Spleen (tissue), 11 donors: ENCODE measurements around the gene VPS52. TPM values are rescaled to one million over a fixed set of nuclear protein-coding genes. Genes with fewer than 3 reads are reported as not detected.

Source experiments
- DNase-seq: peaks from one replicate; pipeline ENCODE4 v3.0.0-alpha.2; 2020
- H3K27ac ChIP-seq, 8 donors: fragments of 200-600 bp; sonication (generic) in 7 of 8; 1 replicate in 4 of 8; 2 replicates in 4 of 8; pipeline versions ENCODE4 v1.5.0 to v1.8.0; 2016 to 2021; ENCODE audit warnings: inconsistent platforms in 4 of 8, mild to moderate bottlenecking in 4 of 8, moderate library complexity in 1 of 8
- H3K27me3 ChIP-seq, 7 donors: fragments of 200-600 bp; sonication (generic) in 6 of 7; replicated peaks in 1 of 7; 1 replicate in 4 of 7; 2 replicates in 3 of 7; pipeline versions ENCODE4 v1.5.0 to v1.8.0; 2016 to 2021; ENCODE audit warnings: inconsistent platforms in 3 of 7, mild to moderate bottlenecking in 1 of 7
- H3K36me3 ChIP-seq, 6 donors: fragments of 200-600 bp; sonication (generic) in 5 of 6; 1 replicate in 4 of 6; 2 replicates in 2 of 6; pipeline versions ENCODE4 v1.5.0 to v1.8.0; 2016 to 2021; ENCODE audit warnings: inconsistent platforms in 2 of 6
- H3K4me1 ChIP-seq, 6 donors: fragments of 200-600 bp; sonication (generic) in 5 of 6; 1 replicate in 3 of 6; 2 replicates in 3 of 6; pipeline versions ENCODE4 v1.5.0 to v1.8.0; 2016 to 2021; ENCODE audit warnings: inconsistent platforms in 3 of 6
- H3K4me3 ChIP-seq, 8 donors: fragments of 200-600 bp; sonication (generic) in 7 of 8; 1 replicate in 4 of 8; 2 replicates in 4 of 8; pipeline versions ENCODE4 v1.5.0 to v1.8.0; 2016 to 2021; ENCODE audit warnings: inconsistent platforms in 4 of 8, mild to moderate bottlenecking in 4 of 8, moderate library complexity in 2 of 8
- H3K9me3 ChIP-seq, 8 donors: fragments of 200-600 bp; sonication (generic) in 7 of 8; 1 replicate in 4 of 8; 2 replicates in 4 of 8; pipeline versions ENCODE4 v1.5.0 to v1.8.0; 2016 to 2021; ENCODE audit warnings: inconsistent platforms in 4 of 8
- CTCF ChIP-seq, 11 experiments: fragments of 200-600 bp in 7 of 11; fragments of 450-650 bp in 4 of 11; sonication (generic) in 4 of 11; IDR thresholded peaks in 8 of 11; conservative IDR thresholded peaks in 3 of 11; 1 replicate in 7 of 11; 2 replicates in 4 of 11; pipeline versions ENCODE4 v1.4.0 to v1.8.0; 2016 to 2021; ENCODE audit warnings: antibody characterized with exemption in 11 of 11, inconsistent platforms in 4 of 11, mild to moderate bottlenecking in 1 of 11
- POLR2A ChIP-seq, 3 donors: fragments of 450-650 bp; IDR thresholded peaks; one replicate each; pipeline ENCODE4 v1.5.1; 2017; ENCODE audit warnings: antibody characterized with exemption in 3 of 3, mild to moderate bottlenecking in 1 of 3
- POLR2AphosphoS5 ChIP-seq, 3 donors: sonication (generic); formaldehyde crosslinking; IDR thresholded peaks; one replicate each; pipeline ENCODE4 v1.5.1; 2017; ENCODE audit warnings: antibody characterized with exemption in 3 of 3
- WGBS, 5 donors: extraction: QIAGEN DNeasy Blood & Tissue Kit in 3 of 5; methylation state at CpG; one replicate each; pipeline versions ENCODE4 v1.1.5 to v1.1.7; 2013 to 2018; 5-methylcytosine and 5-hydroxymethylcytosine counted together
- intact Hi-C: fragments of 100-400 bp; cut with DNase I; formaldehyde crosslinking; loops from one replicate; pipeline ENCODE4 v1.15.0; 2023; ENCODE audit warnings: low total_unique reads
- polyA plus RNA-seq, 3 donors: library from polyadenylated mRNA; stranded (reverse); fragments of 200-250 nt; gene quantifications; one replicate each; pipeline ENCODE4 v1.2.1, GENCODE V29; 2013
- total RNA-seq, 7 donors: library from RNA; depleted of rRNA in 3 of 7; stranded (reverse); fragments of >200 nt in 3 of 7; fragmentation: NEBNext Ultra II Directional in 4 of 7; extraction: Animal tissue kit (Norgen Biotek cat#: 25700) in 4 of 7; gene quantifications; one replicate each; pipeline versions ENCODE4 v1.1.0 to v1.2.1, GENCODE V29; 2016 to 2021
- donor health status: healthy with polysubstance abuse.
- donor health status: DM: no; HTN: no; CAD: no; lungs with moderate emphysema.
- donor health status: DM: no; HTN: no; CAD: no.
- donor health status: Bipolar disorder and iron deficiency.
- donor health status: healthy.
- donor health status: DM: no; HTN: no; CAD: no.
- donor health status: DM: yes; HTN: yes; CAD: no.

Gene VPS52
- total and polyA plus RNA-seq, 10 donors = 31.7 to 87.7 (median 54.1) TPM

- DNase-seq = peak; percentile 98
- Histone ChIP-seq H3K4me1 (peaks cover 10 to 45% (median 29%) of the 10 kb centered on the region in 6 donors), H3K27me3 (peaks cover 0 to 16% (median 0%) of the 10 kb centered on the region in 7 donors), H3K9me3 (no peaks in the 10 kb centered on the region), H3K27ac (peak overlapping the region; percentile 89 to 93 (median 91)), H3K36me3 (peaks cover 0 to 22% (median 0%) of the 10 kb centered on the region in 6 donors), H3K4me3 (peak overlapping the region; percentile 36 to 73 (median 52))
- intact Hi-C loops = loop anchor here (2.0 kb wide), 1 partner anchor 88 kb away; no protein-coding TSS in a partner anchor
- TF ChIP-seq POLR2A (IDR thresholded peaks at IDR 0.05) (peak; percentile 25 to 77 (median 71)), CTCF (IDR thresholded peaks at IDR 0.05 in 8 of 11, conservative IDR thresholded peaks at IDR 0.05 in 3 of 11) (peak in 7 of 11 experiments; percentile 10 to 58 (median 27)), POLR2AphosphoS5 (IDR thresholded peaks at IDR 0.05) (peak; percentile 94 to 97 (median 96))
- 0 to 1% (median 0%) methylated on average over 33 to 58 of the region's 58 CpGs for WGBS, 5 donors
Observed at GRCh38 chr6:33248932-33249731, 22.5 kb downstream of the VPS52 start.

- DNase-seq = no peak
- H3K9me3 ChIP-seq = no peaks in the 10 kb centered on the region
- 0 to 1% (median 1%) methylated on average over 18 of the region's 18 CpGs for WGBS, 5 donors
Observed at GRCh38 chr6:33248643-33248931, 23.1 kb downstream of the VPS52 start.

GRCh38 chr6:33247977-33248642 is 23.6 kb downstream of the VPS52 start:
- intact Hi-C loops = loop anchor here (2.0 kb wide), 1 partner anchor 87 kb away; no protein-coding TSS in a partner anchor
- H3K9me3 ChIP-seq = no peaks in the 10 kb centered on the region
- H3K36me3 ChIP-seq = peaks cover 0 to 22% (median 0%) of the 10 kb centered on the region in 6 donors
- H3K4me1 ChIP-seq = peaks cover 10 to 45% (median 29%) of the 10 kb centered on the region in 6 donors
- peak overlapping the region; percentile 89 to 93 (median 91) for H3K27ac ChIP-seq
- H3K4me3 ChIP-seq = peak overlapping the region; percentile 33 to 73 (median 52)
- WGBS, 5 donors = 1 to 4% (median 2%) methylated on average over 27 to 28 of the region's 28 CpGs
- DNase-seq = peak; percentile 95
- peak; percentile 90 to 98 (median 97) for TF ChIP-seq CTCF (IDR thresholded peaks at IDR 0.05 in 8 of 11, conservative IDR thresholded peaks at IDR 0.05 in 3 of 11)
- no peak for TF ChIP-seq POLR2A (IDR thresholded peaks at IDR 0.05)
- peak in 2 of 3 donors; percentile 46 to 51 for TF ChIP-seq POLR2AphosphoS5 (IDR thresholded peaks at IDR 0.05)
- peaks cover 0 to 16% (median 0%) of the 10 kb centered on the region in 7 donors for H3K27me3 ChIP-seq

More at GRCh38 chr6:33248643-33248931, 23.1 kb downstream of the VPS52 start:
- peak overlapping the region; percentile 33 to 73 (median 52) for H3K4me3 ChIP-seq
- H3K27me3 ChIP-seq = peaks cover 0 to 16% (median 0%) of the 10 kb centered on the region in 7 donors
- peaks cover 10 to 45% (median 29%) of the 10 kb centered on the region in 6 donors for H3K4me1 ChIP-seq
- H3K36me3 ChIP-seq = peaks cover 0 to 22% (median 0%) of the 10 kb centered on the region in 6 donors
- no peak for TF ChIP-seq POLR2A (IDR thresholded peaks at IDR 0.05)
- no peak for TF ChIP-seq POLR2AphosphoS5 (IDR thresholded peaks at IDR 0.05)
- peak in 4 of 11 experiments; percentile 19 to 54 (median 38) for TF ChIP-seq CTCF (IDR thresholded peaks at IDR 0.05 in 8 of 11, conservative IDR thresholded peaks at IDR 0.05 in 3 of 11)
- intact Hi-C loops = loop anchor here (2.0 kb wide), 1 partner anchor 88 kb away; no protein-coding TSS in a partner anchor
- H3K27ac ChIP-seq = peak overlapping the region; percentile 89 to 93 (median 91)
